Measurements from ENCODE around the gene NEK1. TPM values are rescaled to one million over a fixed set of nuclear protein-coding genes. Genes with fewer than 3 reads are reported as not detected.

NEK1 gene
- total and polyA plus RNA-seq, 7 experiments from 2014 or later: 7.8 to 21.0 (median 13.9) TPM

DNA sequence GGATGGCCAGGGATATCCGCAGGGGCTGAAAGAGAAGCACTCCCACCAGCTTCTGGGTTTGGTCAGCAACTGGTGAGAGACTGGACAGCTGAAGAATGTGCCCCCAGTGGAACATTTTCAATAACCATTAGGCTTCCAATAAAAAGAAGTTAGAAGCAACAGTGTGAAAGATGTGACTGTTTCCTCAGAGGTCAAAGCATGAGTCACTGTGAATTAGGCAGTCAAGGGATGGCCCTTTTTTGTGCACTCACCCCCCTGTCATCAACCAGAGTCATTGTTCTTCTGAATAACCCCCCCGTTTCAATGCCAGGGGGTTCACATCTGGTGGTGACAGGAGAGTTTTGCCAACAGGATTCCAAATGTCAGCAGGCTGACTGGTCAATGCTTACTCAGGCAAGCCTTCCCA lies 267.1 kb downstream of the NEK1 start:
- peaks cover 0 to 4% (median 0%) of the 10 kb centered on the region in 11 donors for H3K9me3 Mint-ChIP-seq
- no peaks in the 10 kb centered on the region for H3K36me3 ChIP-seq (ENCODE audit: control insufficient read depth in 2 of 3, insufficient read depth in 3 of 3, low read length in 3 of 3)
- no peaks in the 10 kb centered on the region for H3K4me1 Mint-ChIP-seq
- intact Hi-C loops (cut with micrococcal nuclease): no loop called here
- no peaks in the 10 kb centered on the region for H3K27me3 Mint-ChIP-seq
- ATAC-seq (no peak), DNase-seq (no peak)
- no peaks in the 10 kb centered on the region for H3K36me3 Mint-ChIP-seq
- no peak overlapping the region for H3K27ac Mint-ChIP-seq
- POLR2A ChIA-PET: no interaction called here
- H3K4me3 Mint-ChIP-seq: no peak overlapping the region
- H3K4me1 ChIP-seq (ENCODE audit: control insufficient read depth in 2 of 2, insufficient read depth in 2 of 2, low read length in 2 of 2): no peaks in the 10 kb centered on the region
- H3K4me3 ChIP-seq (ENCODE audit: low read length): no peak overlapping the region
- no peaks in the 10 kb centered on the region for H3K27me3 ChIP-seq (ENCODE audit: control insufficient read depth in 2 of 2, insufficient read depth in 2 of 2, low read length in 2 of 2)
- H3K9me3 ChIP-seq (ENCODE audit: control insufficient read depth in 2 of 3, low read length in 3 of 3): no peaks in the 10 kb centered on the region
- H3K27ac ChIP-seq (ENCODE audit: low read depth, low read length): no peak overlapping the region
- CTCF ChIA-PET: no interaction called here

Other genes with a start within 250 kb of the NEK1 start
- 10 to 100 TPM; 15.5 to 35.0 (median 29.3) TPM for gene CLCN3, start 8.0 kb upstream of the NEK1 start, total RNA-seq
- gene CLCN3, start 8.0 kb upstream of the NEK1 start, polyA plus RNA-seq: 10 to 100 TPM in 1 of 2 donors, 1 to 10 TPM in 1; 7.6 to 17.7 TPM
- 10 to 100 TPM in 4 of 5 experiments, 1 to 10 TPM in 1; 9.9 to 23.5 (median 13.8) TPM for gene HPF1, start 145.4 kb upstream of the NEK1 start, total RNA-seq
- gene HPF1, start 145.4 kb upstream of the NEK1 start, polyA plus RNA-seq: 10 to 100 TPM; 21.0 to 41.6 TPM

Data from naive thymus-derived CD4-positive, alpha-beta T cell (primary cell).